Fibroblast of lung (primary cell): ENCODE measurements around the gene ARHGAP21. TPM values are rescaled to one million over a fixed set of nuclear protein-coding genes. Genes with fewer than 3 reads are reported as not detected.

ENCODE experiments used
- DNase-seq, 2 donors: peaks; one replicate each; pipeline versions ENCODE4 v3.0.0 to v3.0.0-alpha.2; 2010; ENCODE audit warnings: low read depth in 2 of 2
- H2AFZ ChIP-seq: 2 replicates; pipeline ENCODE4 v1.5.1; 2012; ENCODE audit warnings: low read length, control low read depth, inconsistent platforms
- H3K27ac ChIP-seq: 2 replicates; pipeline ENCODE4 v1.5.1; 2011; ENCODE audit warnings: low read length, control low read depth; ENCODE audit not compliant: insufficient read depth
- H3K27me3 ChIP-seq: 2 replicates; pipeline ENCODE4 v1.5.1; 2011; ENCODE audit warnings: mild to moderate bottlenecking, low read length; ENCODE audit not compliant: control insufficient read depth, insufficient read depth
- H3K36me3 ChIP-seq: 2 replicates; pipeline ENCODE4 v1.5.1; 2011; ENCODE audit warnings: low read length; ENCODE audit not compliant: control insufficient read depth, insufficient read depth
- H3K4me1 ChIP-seq: 2 replicates; pipeline ENCODE4 v1.5.1; 2011; ENCODE audit warnings: low read length; ENCODE audit not compliant: control insufficient read depth, insufficient read depth; ENCODE audit errors: extremely low read depth
- H3K4me2 ChIP-seq: 2 replicates; pipeline ENCODE4 v1.5.1; 2011; ENCODE audit warnings: low read length, control low read depth; ENCODE audit not compliant: insufficient read depth; ENCODE audit errors: extremely low read depth
- H3K4me3 ChIP-seq, 4 experiments: fragments of 200-600 bp in 1 of 4; sonication (generic) in 1 of 4; replicated peaks in 1 of 4; 2 replicates each; pipeline ENCODE4 v1.5.1; 2011 to 2016; ENCODE audit warnings: low read length in 4 of 4, low read depth in 3 of 4, mild to moderate bottlenecking in 3 of 4, control low read depth in 2 of 4, inconsistent platforms in 1 of 4, mixed read lengths in 1 of 4; ENCODE audit not compliant: insufficient read depth in 1 of 4; ENCODE audit errors: control extremely low read depth in 1 of 4
- H3K79me2 ChIP-seq: 2 replicates; pipeline ENCODE4 v1.5.1; 2012; ENCODE audit warnings: mild to moderate bottlenecking, low read length, inconsistent platforms; ENCODE audit not compliant: control insufficient read depth, insufficient read depth
- H3K9ac ChIP-seq: 2 replicates; pipeline ENCODE4 v1.5.1; 2011; ENCODE audit warnings: mild to moderate bottlenecking, low read length, control low read depth; ENCODE audit not compliant: insufficient read depth
- H3K9me3 ChIP-seq: 2 replicates; pipeline ENCODE4 v1.5.1; 2012; ENCODE audit warnings: low read depth, low read length; ENCODE audit not compliant: control insufficient read depth, insufficient read depth
- H4K20me1 ChIP-seq: 2 replicates; pipeline ENCODE4 v1.5.1; 2011; ENCODE audit warnings: low read length; ENCODE audit not compliant: control insufficient read depth, insufficient read depth; ENCODE audit errors: extremely low read depth
- CTCF ChIP-seq, 2 donors: IDR thresholded peaks in 1 of 2; conservative IDR thresholded peaks in 1 of 2; 1 replicate in 1 of 2; 2 replicates in 1 of 2; pipeline ENCODE4 v1.5.1; 2011 to 2012; ENCODE audit warnings: low read length in 2 of 2, control low read depth in 1 of 2, inconsistent platforms in 1 of 2, low read depth in 1 of 2, mild to moderate bottlenecking in 1 of 2
- EZH2 ChIP-seq: IDR thresholded peaks from 2 replicates; pipeline ENCODE4 v1.5.1; 2012; ENCODE audit warnings: low read length, control low read depth, mild to moderate bottlenecking; ENCODE audit errors: missing control alignments
- polyA plus RNA-seq, 2 donors: library from polyadenylated mRNA; depleted of rRNA in 1 of 2; stranded (reverse) in 1 of 2; unstranded in 1 of 2; fragments of >200 nt; gene quantifications; 2 replicates each; pipeline ENCODE4 v1.2.1, GENCODE V29; 2011 to 2012; ENCODE audit warnings: missing spikeins in 1 of 2
- total RNA-seq: library from RNA; depleted of rRNA; stranded (reverse); fragments of >200 nt; gene quantifications from 2 replicates; pipeline ENCODE4 v1.2.1, GENCODE V29; 2014

Gene ARHGAP21
- total and polyA plus RNA-seq, 2 donors (not counting 1 experiment from before 2014, with no cell fraction given): 105 to 173 TPM

DNA sequence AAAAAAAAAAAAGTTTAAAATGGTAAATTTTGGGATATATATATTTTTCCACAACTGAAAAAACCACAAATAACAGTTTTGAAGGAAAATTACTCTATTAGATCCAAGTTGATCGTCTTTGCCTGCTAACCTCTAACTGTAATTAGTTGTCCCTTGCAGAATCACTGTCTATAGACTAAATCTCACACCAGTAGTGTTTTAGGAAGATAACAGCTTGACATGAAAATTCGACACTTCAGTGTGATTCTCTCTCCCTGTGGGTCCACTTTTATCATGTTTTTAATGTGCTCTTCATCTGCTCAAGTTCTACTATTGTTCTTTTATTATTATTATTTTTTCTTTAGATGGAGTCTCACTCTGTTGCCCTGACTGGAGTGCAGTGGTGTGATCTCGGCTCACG, 24.5 kb upstream of the ARHGAP21 start:
- Histone ChIP-seq H3K9me3 (no peaks in the 10 kb centered on the region), H3K4me1 (no peaks in the 10 kb centered on the region)
- TF ChIP-seq CTCF (conservative IDR thresholded peaks at IDR 0.05 in 1 of 2, IDR thresholded peaks at IDR 0.05 in 1 of 2; ENCODE audit: low read depth in 1 of 2, low read length in 2 of 2): no peak
- no peak for TF ChIP-seq EZH2

DNA sequence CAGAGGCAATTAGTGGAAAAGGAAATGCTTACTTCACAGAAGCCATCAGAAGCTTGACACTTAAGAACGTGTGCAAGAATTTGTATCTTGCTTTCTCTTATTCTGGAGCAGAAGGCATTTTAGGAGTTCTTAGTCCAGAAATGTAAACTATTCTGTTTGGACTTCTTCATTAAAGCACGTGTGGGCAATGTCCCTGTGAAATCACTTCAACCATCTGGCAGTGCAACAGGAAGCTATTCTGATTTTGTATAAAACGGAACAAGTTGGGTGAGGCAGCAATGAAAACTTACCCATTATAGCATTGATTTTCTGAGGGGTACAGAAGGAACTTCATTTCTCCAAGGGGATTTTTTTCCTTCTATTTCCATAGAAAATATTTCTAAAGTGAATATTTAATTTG, 21.3 kb upstream of the ARHGAP21 start:
- Histone ChIP-seq H3K27ac (no peak overlapping the region), H3K79me2 (no peaks in the 10 kb centered on the region), H3K9me3 (no peaks in the 10 kb centered on the region), H3K4me2 (no peak overlapping the region), H2AFZ (no peak overlapping the region), H3K36me3 (no peaks in the 10 kb centered on the region), H3K9ac (no peak overlapping the region), H3K27me3 (no peaks in the 10 kb centered on the region), H3K4me3 (no peak overlapping the region), H3K4me1 (no peaks in the 10 kb centered on the region), H4K20me1 (no peaks in the 10 kb centered on the region)
- no peak for TF ChIP-seq CTCF (conservative IDR thresholded peaks at IDR 0.05 in 1 of 2, IDR thresholded peaks at IDR 0.05 in 1 of 2; ENCODE audit: low read depth in 1 of 2, low read length in 2 of 2)
- TF ChIP-seq EZH2: no peak
- DNase-seq: no peak

More for the DNA sequence above, 24.5 kb upstream of the ARHGAP21 start:
- H3K4me2 ChIP-seq: no peak overlapping the region
- no peak overlapping the region for H3K4me3 ChIP-seq
- H3K27me3 ChIP-seq: no peaks in the 10 kb centered on the region
- no peaks in the 10 kb centered on the region for H3K79me2 ChIP-seq
- no peaks in the 10 kb centered on the region for H4K20me1 ChIP-seq
- no peak overlapping the region for H3K9ac ChIP-seq
- H3K36me3 ChIP-seq: no peaks in the 10 kb centered on the region
- no peak overlapping the region for H3K27ac ChIP-seq
- no peak overlapping the region for H2AFZ ChIP-seq
- DNase-seq: no peak

DNA sequence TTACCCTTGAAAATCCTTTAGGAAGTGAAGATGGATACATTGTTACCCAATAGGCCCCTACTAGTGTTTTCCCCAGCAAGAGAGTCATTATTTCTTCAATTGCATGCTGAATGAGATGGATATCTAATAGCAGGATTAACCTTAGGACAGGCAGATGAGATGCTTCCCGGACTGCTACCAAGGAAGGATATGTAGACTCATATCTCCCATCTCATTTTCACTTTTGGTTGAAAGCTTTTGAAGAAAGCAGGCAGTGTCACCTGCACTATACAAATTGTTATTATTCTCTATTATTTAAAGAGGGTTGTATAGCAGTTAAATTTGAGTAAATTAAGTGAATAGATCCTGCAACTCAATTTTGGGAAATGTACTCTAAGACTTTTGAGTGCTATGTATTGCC, 17.0 kb upstream of the ARHGAP21 start:
- H2AFZ ChIP-seq: no peak overlapping the region
- H3K36me3 ChIP-seq: no peaks in the 10 kb centered on the region
- no peak overlapping the region for H3K9ac ChIP-seq
- no peaks in the 10 kb centered on the region for H4K20me1 ChIP-seq
- no peaks in the 10 kb centered on the region for H3K4me1 ChIP-seq
- no peak overlapping the region for H3K27ac ChIP-seq
- no peaks in the 10 kb centered on the region for H3K27me3 ChIP-seq
- H3K9me3 ChIP-seq: no peaks in the 10 kb centered on the region
- no peak overlapping the region for H3K4me3 ChIP-seq
- H3K4me2 ChIP-seq: no peak overlapping the region
- no peak for TF ChIP-seq CTCF (conservative IDR thresholded peaks at IDR 0.05 in 1 of 2, IDR thresholded peaks at IDR 0.05 in 1 of 2; ENCODE audit: low read depth in 1 of 2, low read length in 2 of 2)
- no peak for TF ChIP-seq EZH2
- no peak for DNase-seq
- no peaks in the 10 kb centered on the region for H3K79me2 ChIP-seq
